ENCODE measurements around the gene DLG5. TPM values are rescaled to one million over a fixed set of nuclear protein-coding genes. Genes with fewer than 3 reads are reported as not detected.

The DLG5 gene
- total RNA-seq = 31.3 TPM

GRCh38 chr10:77926566-77927401, at the start of gene DLG5:
Gene DLG5 (minus strand): TSS chr10:77926755. CDS start chr10:77926520, 235 bp downstream.
- intact Hi-C loops (cut with DNase I) = no loop called here
- DNase-seq (ENCODE audit: low spot score) (peak; percentile 82), ATAC-seq (peak; percentile 91)

GRCh38 chr10:77975086-77975666, 48.6 kb upstream of the DLG5 start:
- no peak for DNase-seq (ENCODE audit: low spot score)
- intact Hi-C loops (cut with DNase I) = no loop called here

GRCh38 chr10:77974396-77975074, 48.0 kb upstream of the DLG5 start:
- intact Hi-C loops (cut with DNase I) = no loop called here
- ATAC-seq (no peak), DNase-seq (ENCODE audit: low spot score) (no peak)

More at GRCh38 chr10:77975086-77975666, 48.6 kb upstream of the DLG5 start:
- no peak for ATAC-seq

GRCh38 chr10:77973276-77973675, 46.7 kb upstream of the DLG5 start:
- intact Hi-C loops (cut with DNase I) = no loop called here
- no peak for ATAC-seq
- no peak for DNase-seq (ENCODE audit: low spot score)

- ATAC-seq (no peak), DNase-seq (ENCODE audit: low spot score) (no peak)
- intact Hi-C loops (cut with DNase I) = no loop called here
Measured at GRCh38 chr10:77972148-77972547, 45.6 kb upstream of the DLG5 start.

- intact Hi-C loops (cut with DNase I) = no loop called here
- ATAC-seq (no peak), DNase-seq (ENCODE audit: low spot score) (no peak)
Measured at GRCh38 chr10:77971804-77972144, 45.2 kb upstream of the DLG5 start.

GRCh38 chr10:77970869-77971803, 44.6 kb upstream of the DLG5 start:
- DNase-seq (ENCODE audit: low spot score) = peak; percentile 65
- peak; percentile 93 for ATAC-seq
- intact Hi-C loops (cut with DNase I) = no loop called here

GRCh38 chr10:77969114-77969513, 42.6 kb upstream of the DLG5 start:
- no peak for ATAC-seq
- intact Hi-C loops (cut with DNase I) = loop anchor here (5.0 kb wide), 1 partner anchor 558 kb away; no protein-coding TSS in a partner anchor
- DNase-seq (ENCODE audit: low spot score) = no peak

GRCh38 chr10:77967611-77968022, 41.1 kb upstream of the DLG5 start:
- ATAC-seq = no peak
- intact Hi-C loops (cut with DNase I) = loop anchor here (5.0 kb wide), 1 partner anchor 560 kb away; no protein-coding TSS in a partner anchor
- no peak for DNase-seq (ENCODE audit: low spot score)

GRCh38 chr10:77965294-77965693, 38.7 kb upstream of the DLG5 start:
- intact Hi-C loops (cut with DNase I) = loop anchor here (5.0 kb wide), 1 partner anchor 562 kb away; no protein-coding TSS in a partner anchor
- no peak for DNase-seq (ENCODE audit: low spot score)

GRCh38 chr10:77964811-77965210, 38.3 kb upstream of the DLG5 start:
- no peak for ATAC-seq
- no peak for DNase-seq (ENCODE audit: low spot score)
- intact Hi-C loops (cut with DNase I) = loop anchor here (5.0 kb wide), 1 partner anchor 562 kb away; no protein-coding TSS in a partner anchor

More at GRCh38 chr10:77965294-77965693, 38.7 kb upstream of the DLG5 start:
- no peak for ATAC-seq

GRCh38 chr10:77963901-77964300, 37.3 kb upstream of the DLG5 start:
- ATAC-seq = no peak
- intact Hi-C loops (cut with DNase I) = no loop called here

GRCh38 chr10:77962350-77963146, 36.0 kb upstream of the DLG5 start:
- no peak for DNase-seq (ENCODE audit: low spot score)
- ATAC-seq = no peak
- intact Hi-C loops (cut with DNase I) = no loop called here

More at GRCh38 chr10:77963901-77964300, 37.3 kb upstream of the DLG5 start:
- DNase-seq (ENCODE audit: low spot score) = no peak

- intact Hi-C loops (cut with DNase I) = no loop called here
- ATAC-seq (no peak), DNase-seq (ENCODE audit: low spot score) (no peak)
Measured at GRCh38 chr10:77961668-77962067, 35.1 kb upstream of the DLG5 start.

GRCh38 chr10:77960829-77961329, 34.3 kb upstream of the DLG5 start:
- ATAC-seq (no peak), DNase-seq (ENCODE audit: low spot score) (no peak)
- intact Hi-C loops (cut with DNase I) = no loop called here

GRCh38 chr10:77959887-77960455, 33.4 kb upstream of the DLG5 start:
- ATAC-seq (no peak), DNase-seq (ENCODE audit: low spot score) (no peak)
- intact Hi-C loops (cut with DNase I) = no loop called here

GRCh38 chr10:77959384-77959783, 32.8 kb upstream of the DLG5 start:
- intact Hi-C loops (cut with DNase I) = no loop called here
- no peak for ATAC-seq
- DNase-seq (ENCODE audit: low spot score) = no peak
